WERI-Rb-1 (cell line): ENCODE measurements around the gene ATP2C1.
"Not testable (repeated sequence)": the region's sequence is repeated elsewhere in the genome, so short reads cannot be mapped to it uniquely, and the experiment has no call there.

Experiments used
- DNase-seq: peaks from one replicate; pipeline ENCODE4 v3.0.0-alpha.2; 2020
- H3K27ac ChIP-seq: fragments of 250-450 bp; sonication (Bioruptor Pico); 2 replicates; pipeline ENCODE4 v1.5.1; 2020; ENCODE audit warnings: mild to moderate bottlenecking, moderate library complexity
- H3K27me3 ChIP-seq: fragments of 250-450 bp; sonication (Bioruptor Pico); 2 replicates; pipeline ENCODE4 v1.5.1; 2021; ENCODE audit warnings: mild to moderate bottlenecking, low read depth, moderate library complexity; ENCODE audit not compliant: insufficient read depth, severe bottlenecking
- H3K36me3 ChIP-seq: fragments of 250-450 bp; sonication (Bioruptor Pico); 2 replicates; pipeline ENCODE4 v1.5.1; 2020; ENCODE audit warnings: mild to moderate bottlenecking, moderate library complexity
- H3K4me3 ChIP-seq: 2 replicates; pipeline ENCODE4 v1.5.1; 2011; ENCODE audit warnings: low read depth, mild to moderate bottlenecking, control low read depth, low read length
- H3K9me3 ChIP-seq: fragments of 250-450 bp; sonication (Bioruptor Pico); 2 replicates; pipeline ENCODE4 v1.5.1; 2021; ENCODE audit warnings: mild to moderate bottlenecking, moderate library complexity; ENCODE audit not compliant: severe bottlenecking
- CTCF ChIP-seq: IDR thresholded peaks from 2 replicates; pipeline ENCODE4 v1.5.1; 2011; ENCODE audit warnings: low read depth, mild to moderate bottlenecking, control low read depth, inconsistent platforms, low read length

Gene ATP2C1

GRCh38 chr3:130850843-130851242, 43.0 kb upstream of the ATP2C1 start:
- Histone ChIP-seq H3K27ac (no peak overlapping the region), H3K9me3 (no peaks in the 10 kb centered on the region), H3K27me3 (no peaks in the 10 kb centered on the region), H3K4me3 (no peak overlapping the region), H3K36me3 (no peaks in the 10 kb centered on the region)
- no peak for TF ChIP-seq CTCF
- DNase-seq, result no peak

- no peak for TF ChIP-seq CTCF
Observed at GRCh38 chr3:130851277-130851676, 42.6 kb upstream of the ATP2C1 start.

GRCh38 chr3:130853581-130853980, 40.3 kb upstream of the ATP2C1 start:
- no peaks in the 10 kb centered on the region for H3K36me3 ChIP-seq
- H3K9me3 ChIP-seq, result no peaks in the 10 kb centered on the region
- H3K27ac ChIP-seq, result no peak overlapping the region
- no peak for DNase-seq
- H3K4me3 ChIP-seq, result no peak overlapping the region
- TF ChIP-seq CTCF, result no peak
- no peaks in the 10 kb centered on the region for H3K27me3 ChIP-seq

More at GRCh38 chr3:130851277-130851676, 42.6 kb upstream of the ATP2C1 start:
- DNase-seq, result no peak
- Histone ChIP-seq H3K4me3 (no peak overlapping the region), H3K27me3 (no peaks in the 10 kb centered on the region), H3K36me3 (no peaks in the 10 kb centered on the region), H3K9me3 (no peaks in the 10 kb centered on the region), H3K27ac (no peak overlapping the region)

GRCh38 chr3:130854208-130854864, 39.5 kb upstream of the ATP2C1 start:
- no peak overlapping the region for H3K4me3 ChIP-seq

GRCh38 chr3:130857336-130858026, 36.4 kb upstream of the ATP2C1 start:
- H3K27me3 ChIP-seq, result no peaks in the 10 kb centered on the region
- DNase-seq, result no peak
- TF ChIP-seq CTCF, result no peak
- no peak overlapping the region for H3K4me3 ChIP-seq
- H3K9me3 ChIP-seq, result no peaks in the 10 kb centered on the region
- no peaks in the 10 kb centered on the region for H3K36me3 ChIP-seq
- no peak overlapping the region for H3K27ac ChIP-seq

More at GRCh38 chr3:130854208-130854864, 39.5 kb upstream of the ATP2C1 start:
- H3K9me3 ChIP-seq, result no peaks in the 10 kb centered on the region
- H3K27ac ChIP-seq, result no peak overlapping the region
- no peak for TF ChIP-seq CTCF
- DNase-seq, result no peak
- H3K36me3 ChIP-seq, result no peaks in the 10 kb centered on the region
- no peaks in the 10 kb centered on the region for H3K27me3 ChIP-seq

- H3K9me3 ChIP-seq, H3K4me3 ChIP-seq, H3K36me3 ChIP-seq, H3K27me3 ChIP-seq, DNase-seq, H3K27ac ChIP-seq: not testable (repeated sequence)
Observed at GRCh38 chr3:130862130-130862529, 31.8 kb upstream of the ATP2C1 start.
